T-helper 1 cell (primary cell): Measurements from ENCODE around the gene RCCD1.
"Not testable (repeated sequence)": the region's sequence is repeated elsewhere in the genome, so short reads cannot be mapped to it uniquely, and the experiment has no call there.

Source experiments
- DNase-seq, 5 donors: peaks; one replicate each; pipeline ENCODE4 v3.0.0-alpha.2; 2012 to 2020
- total RNA-seq, 4 donors: gene quantifications; one replicate each; lab custom pipeline; 2026; lab: John Stamatoyannopoulos, UW

RCCD1 gene
- total RNA-seq: 3.1 to 15.9 (median 8.7) reads per million in 4 donors

GRCh38 chr15:90954712-90955623, at the start of gene RCCD1:
RCCD1 (plus strand) TSS chr15:90954884; CDS start chr15:90956735, 1,851 bp downstream.
- peak; percentile 73 to 95 (median 83) for DNase-seq

GRCh38 chr15:90905306-90906180, 49.1 kb upstream of the RCCD1 start:
- DNase-seq: no peak

- no peak for DNase-seq
Measured at GRCh38 chr15:90906181-90906849, 48.4 kb upstream of the RCCD1 start.

GRCh38 chr15:90907051-90907660, 47.5 kb upstream of the RCCD1 start:
- DNase-seq: no peak

- no peak for DNase-seq
Measured at GRCh38 chr15:90907838-90908507, 46.7 kb upstream of the RCCD1 start.

- not testable (repeated sequence) for DNase-seq
Measured at GRCh38 chr15:90909449-90909848, 45.2 kb upstream of the RCCD1 start.

- no peak for DNase-seq
Measured at GRCh38 chr15:90909976-90910375, 44.7 kb upstream of the RCCD1 start.

GRCh38 chr15:90910441-90911301, 44.0 kb upstream of the RCCD1 start:
- DNase-seq: no peak

GRCh38 chr15:90911302-90911623, 43.4 kb upstream of the RCCD1 start:
- no peak for DNase-seq

- no peak for DNase-seq
Measured at GRCh38 chr15:90911906-90912769, 42.5 kb upstream of the RCCD1 start.

- no peak for DNase-seq
Measured at GRCh38 chr15:90912770-90913075, 42.0 kb upstream of the RCCD1 start.

- no peak for DNase-seq
Measured at GRCh38 chr15:90913398-90913944, 41.2 kb upstream of the RCCD1 start.

GRCh38 chr15:90914305-90915080, 40.2 kb upstream of the RCCD1 start:
- DNase-seq: no peak

- DNase-seq: no peak
Measured at GRCh38 chr15:90915216-90915807, 39.4 kb upstream of the RCCD1 start.

GRCh38 chr15:90915808-90916440, 38.8 kb upstream of the RCCD1 start:
- no peak for DNase-seq

GRCh38 chr15:90916461-90916860, 38.2 kb upstream of the RCCD1 start:
- no peak for DNase-seq

- no peak for DNase-seq
Measured at GRCh38 chr15:90917569-90917968, 37.1 kb upstream of the RCCD1 start.
